Epithelial cell of esophagus (primary cell): Measurements from ENCODE around the gene SCYGR8.

Experiments used
- DNase-seq: peaks from one replicate; pipeline ENCODE4 v3.0.0; 2010; ENCODE audit warnings: low read depth
- H3K4me3 ChIP-seq: 2 replicates; pipeline ENCODE4 v1.5.1; 2011; ENCODE audit warnings: mild to moderate bottlenecking, low read length, control low read depth
- CTCF ChIP-seq: IDR thresholded peaks from 2 replicates; pipeline ENCODE4 v1.5.1; 2011; ENCODE audit warnings: low read depth, mild to moderate bottlenecking, low read length, control low read depth, inconsistent platforms; ENCODE audit not compliant: insufficient read depth; ENCODE audit errors: missing control alignments

Gene SCYGR8

GRCh38 chr2:227761740-227762476, 16.2 kb downstream of the SCYGR8 start:
- no peak overlapping the region for H3K4me3 ChIP-seq
- TF ChIP-seq CTCF = no peak
- no peak for DNase-seq

DNA sequence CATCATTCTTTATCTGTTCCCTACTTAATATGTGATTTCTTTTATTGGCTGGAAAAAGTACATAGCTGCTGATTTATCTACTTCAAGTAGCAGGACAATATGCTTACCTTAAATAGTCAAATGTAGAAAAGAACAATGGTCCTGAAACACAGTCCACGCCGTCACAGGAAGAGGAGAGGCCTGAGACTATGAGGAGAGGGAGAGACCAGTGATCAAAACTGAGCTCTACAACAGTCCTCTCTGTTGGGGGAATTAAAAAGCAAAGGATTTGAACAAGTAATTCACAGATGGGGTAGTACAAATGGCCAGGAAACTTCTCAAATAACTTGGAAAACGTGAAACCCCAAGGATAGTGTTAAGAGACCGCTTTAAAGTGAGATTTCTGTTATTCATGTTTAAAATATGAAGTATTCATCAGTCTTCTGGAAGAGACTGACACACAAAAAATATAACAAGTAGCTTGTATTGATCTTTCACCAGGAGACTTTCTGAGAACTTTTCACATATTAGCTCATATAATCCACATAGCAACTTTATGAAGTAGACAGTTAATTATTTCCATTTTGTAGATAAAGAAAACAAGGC, 20.2 kb downstream of the SCYGR8 start:
- DNase-seq = no peak
- no peak overlapping the region for H3K4me3 ChIP-seq
- TF ChIP-seq CTCF = no peak

DNA sequence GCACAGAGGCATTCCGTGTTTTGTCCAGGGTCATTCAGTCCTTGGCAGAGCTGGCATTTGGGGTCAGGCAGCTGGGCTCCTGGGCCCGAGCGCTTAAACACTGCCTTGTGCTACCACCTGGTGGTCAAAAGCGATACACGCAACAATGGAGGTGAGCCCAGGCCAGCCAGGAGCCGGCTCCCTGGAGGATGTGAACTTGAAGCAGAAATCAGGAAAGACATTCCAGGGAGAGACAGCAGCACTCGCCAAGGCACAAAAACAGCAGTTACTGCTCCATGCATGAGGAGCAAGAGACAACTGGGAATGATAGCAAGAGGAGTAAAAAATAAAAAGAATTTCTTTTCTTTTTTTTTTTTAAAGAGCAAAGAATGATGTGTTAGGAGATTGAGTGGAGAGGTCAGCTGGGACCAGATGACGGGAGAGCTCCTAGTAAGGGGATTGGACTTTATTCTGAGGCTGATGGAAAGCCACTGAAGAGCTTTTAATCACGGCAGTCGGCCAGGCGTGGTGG, 20.7 kb downstream of the SCYGR8 start:
- peak; percentile 82 for TF ChIP-seq CTCF
- H3K4me3 ChIP-seq = no peak overlapping the region
- peak; percentile 75 for DNase-seq

DNA sequence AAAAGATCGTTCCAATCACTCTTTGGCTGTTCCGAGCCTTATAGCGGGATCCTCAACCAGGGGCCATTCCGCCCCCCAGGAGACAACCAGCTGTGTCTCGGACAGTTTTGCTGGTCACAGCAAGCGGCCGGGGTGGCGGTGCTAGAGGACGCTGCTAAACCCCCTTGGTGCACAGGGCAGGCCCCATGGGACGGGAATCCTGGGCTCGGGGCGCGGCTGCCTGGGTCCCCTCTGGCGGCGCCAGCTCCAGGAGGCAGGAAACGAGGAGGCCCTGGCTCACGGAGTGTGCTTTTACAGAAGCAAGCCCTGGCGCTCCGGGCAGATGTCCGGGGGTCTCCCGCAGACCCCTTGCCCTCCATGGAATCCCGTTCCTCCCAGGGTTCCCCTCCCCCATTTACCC, 22.1 kb downstream of the SCYGR8 start:
- no peak for DNase-seq
- no peak overlapping the region for H3K4me3 ChIP-seq
- no peak for TF ChIP-seq CTCF

- DNase-seq = no peak
- no peak for TF ChIP-seq CTCF
- no peak overlapping the region for H3K4me3 ChIP-seq
Observed at GRCh38 chr2:227772197-227772661, 26.5 kb downstream of the SCYGR8 start.

- no peak for DNase-seq
- H3K4me3 ChIP-seq = no peak overlapping the region
- no peak for TF ChIP-seq CTCF
Observed at GRCh38 chr2:227772932-227773331, 27.2 kb downstream of the SCYGR8 start.
